H1 (cell line): ENCODE data around the gene PARD6A. TPM values are rescaled to one million over a fixed set of nuclear protein-coding genes. Genes with fewer than 3 reads are reported as not detected.

Experiments
- ATF3 ChIP-seq: IDR thresholded peaks from 2 replicates; pipeline ENCODE4 v1.6.1; 2011; ENCODE audit warnings: low read depth, mild to moderate bottlenecking, low read length; ENCODE audit not compliant: insufficient read depth
- CHD2 ChIP-seq: IDR thresholded peaks from 2 replicates; pipeline ENCODE4 v1.6.1; 2012; ENCODE audit warnings: low read length, improper control_type of control experiment
- EP300 ChIP-seq, 2 experiments: IDR thresholded peaks; 1 replicate in 1 of 2; 2 replicates in 1 of 2; pipeline ENCODE4 v1.6.1; 2011 to 2012; ENCODE audit warnings: low read depth in 2 of 2, low read length in 2 of 2, mild to moderate bottlenecking in 2 of 2, borderline replicate concordance in 1 of 2, inconsistent platforms in 1 of 2, moderate library complexity in 1 of 2
- FOSL1 ChIP-seq: IDR thresholded peaks from 2 replicates; pipeline ENCODE4 v1.6.1; 2011; ENCODE audit warnings: mild to moderate bottlenecking, low read depth, low read length, moderate library complexity; ENCODE audit not compliant: insufficient read depth
- GABPA ChIP-seq: IDR thresholded peaks from 2 replicates; pipeline ENCODE4 v1.6.1; 2011; ENCODE audit warnings: mild to moderate bottlenecking, low read length, moderate library complexity, borderline replicate concordance; ENCODE audit not compliant: insufficient read depth
- JUN ChIP-seq: IDR thresholded peaks from 2 replicates; pipeline ENCODE4 v1.6.1; 2011; ENCODE audit warnings: low read depth, mild to moderate bottlenecking, improper control_type of control experiment, low read length
- MAX ChIP-seq: IDR thresholded peaks from 2 replicates; pipeline ENCODE4 v1.6.1; 2012; ENCODE audit warnings: inconsistent platforms
- TAF1 ChIP-seq: IDR thresholded peaks from 2 replicates; pipeline ENCODE4 v1.6.1; 2011; ENCODE audit warnings: mild to moderate bottlenecking, low read depth, low read length
- polyA plus RNA-seq, 7 experiments: library from polyadenylated mRNA; depleted of rRNA in 3 of 7; stranded (reverse) in 5 of 7; unstranded in 2 of 7; fragments of >200 nt in 5 of 7; fragments of 200-250 nt in 2 of 7; gene quantifications; 1 replicate in 5 of 7; 2 replicates in 1 of 7; 4 replicates in 1 of 7; pipeline versions ENCODE4 v1.2.1 to v1.2.3, GENCODE V29; 2011 to 2013; ENCODE audit warnings: missing spikeins in 2 of 7, mixed read lengths in 2 of 7
- total RNA-seq: library from RNA; stranded (reverse); fragmentation: NEBNext Ultra II Directional; extraction: Animal tissue kit (Norgen Biotek cat#: 25700); gene quantifications from 2 replicates; pipeline ENCODE4 v1.2.1, GENCODE V29; 2021
- TF ChIP-seq, protein P1 (sequence below), 3 experiments: IDR thresholded peaks; 1 replicate in 2 of 3; 2 replicates in 1 of 3; pipeline versions ENCODE4 v1.5.1 to v1.6.1; 2011; ENCODE audit warnings: low read length in 3 of 3, mild to moderate bottlenecking in 3 of 3, inconsistent platforms in 2 of 3, low read depth in 1 of 3, moderate library complexity in 1 of 3; ENCODE audit not compliant: insufficient read depth in 1 of 3; ENCODE audit errors: control extremely low read depth in 1 of 3

The PARD6A gene
- total and polyA plus RNA-seq, 2 of the 8 experiments (the other 6 are each of a cell fraction or from before 2014, with no cell fraction given) = 15.1 to 21.8 TPM

DNA sequence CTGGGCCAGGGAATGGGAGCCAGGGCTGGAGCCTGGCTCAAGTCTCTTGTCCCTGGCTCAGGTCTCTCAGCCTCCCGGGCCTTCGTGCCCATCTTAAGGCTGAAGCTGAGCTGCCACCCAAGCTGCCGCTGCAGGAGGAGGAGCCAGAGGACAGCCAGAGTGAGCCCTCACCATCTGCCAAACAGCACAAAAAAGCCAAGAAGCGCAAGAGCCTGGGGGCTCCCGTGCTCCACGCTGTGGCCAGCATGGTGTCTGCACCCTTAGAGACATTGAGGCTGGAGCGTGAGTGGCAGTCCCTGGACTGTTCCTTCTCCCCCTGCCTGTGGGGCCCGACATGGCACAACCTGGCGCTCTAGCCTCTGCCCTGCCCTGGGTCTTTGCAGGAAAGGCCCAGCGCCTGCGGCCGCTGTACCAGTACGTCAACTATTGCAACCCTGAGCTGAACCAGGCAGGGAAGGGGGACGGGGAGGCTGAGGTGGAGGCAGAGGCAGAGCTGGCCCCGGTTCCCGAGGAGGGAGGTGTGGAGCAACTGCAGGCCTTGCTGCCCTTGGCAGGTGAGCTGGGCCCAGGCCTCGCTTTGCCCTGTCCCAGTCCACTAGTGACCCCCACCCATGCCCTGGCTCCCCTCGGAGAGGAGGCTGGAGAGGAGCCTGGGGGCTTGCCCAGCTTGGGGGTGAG lies 7.2 kb downstream of the PARD6A start (continued):
- TF ChIP-seq JUN (no peak), FOSL1 (no peak), CHD2 (no peak), GABPA (peak; percentile 49; the same call in 1 of the 2 replicates), TAF1 (no peak), ATF3 (no peak), EP300 (IDR thresholded peaks at IDR 0.05; ENCODE audit: borderline replicate concordance in 1 of 2, low read depth in 2 of 2, low read length in 2 of 2) (no peak), MAX (0 out of 2 replicates have a peak, but pooled peaks have one; percentile 18)
- TF ChIP-seq, protein P1, sequence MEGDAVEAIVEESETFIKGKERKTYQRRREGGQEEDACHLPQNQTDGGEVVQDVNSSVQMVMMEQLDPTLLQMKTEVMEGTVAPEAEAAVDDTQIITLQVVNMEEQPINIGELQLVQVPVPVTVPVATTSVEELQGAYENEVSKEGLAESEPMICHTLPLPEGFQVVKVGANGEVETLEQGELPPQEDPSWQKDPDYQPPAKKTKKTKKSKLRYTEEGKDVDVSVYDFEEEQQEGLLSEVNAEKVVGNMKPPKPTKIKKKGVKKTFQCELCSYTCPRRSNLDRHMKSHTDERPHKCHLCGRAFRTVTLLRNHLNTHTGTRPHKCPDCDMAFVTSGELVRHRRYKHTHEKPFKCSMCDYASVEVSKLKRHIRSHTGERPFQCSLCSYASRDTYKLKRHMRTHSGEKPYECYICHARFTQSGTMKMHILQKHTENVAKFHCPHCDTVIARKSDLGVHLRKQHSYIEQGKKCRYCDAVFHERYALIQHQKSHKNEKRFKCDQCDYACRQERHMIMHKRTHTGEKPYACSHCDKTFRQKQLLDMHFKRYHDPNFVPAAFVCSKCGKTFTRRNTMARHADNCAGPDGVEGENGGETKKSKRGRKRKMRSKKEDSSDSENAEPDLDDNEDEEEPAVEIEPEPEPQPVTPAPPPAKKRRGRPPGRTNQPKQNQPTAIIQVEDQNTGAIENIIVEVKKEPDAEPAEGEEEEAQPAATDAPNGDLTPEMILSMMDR (IDR thresholded peaks at IDR 0.05; ENCODE audit: control extremely low read depth in 1 of 3, insufficient read depth in 1 of 3, low read depth in 1 of 3, low read length in 3 of 3) = peak in 2 of 3 experiments; percentile 87 to 96; a peak in 3 of 4 replicates
